ACC112 (cell line): ENCODE data around the gene GIMAP2.
A peak's percentile ranks its signal among the peaks of the same experiment; 100 is the strongest.
"Not testable (repeated sequence)": the region's sequence is repeated elsewhere in the genome, so short reads cannot be mapped to it uniquely, and the experiment has no call there.

Experiments used
- H2AFZ ChIP-seq: fragments of 200-600 bp; sonication (generic); one replicate; pipeline ENCODE4 v1.6.0; 2017; ENCODE audit warnings: antibody characterized with exemption, low read length; ENCODE audit not compliant: unreplicated experiment
- H3K27ac ChIP-seq: fragments of 200-600 bp; sonication (generic); 2 replicates; pipeline ENCODE4 v1.5.1; 2014; ENCODE audit warnings: low read depth, mild to moderate bottlenecking, antibody characterized with exemption, low read length, moderate library complexity
- H3K27me3 ChIP-seq: fragments of 200-600 bp; sonication (generic); 2 replicates; pipeline ENCODE4 v1.6.1; 2014; ENCODE audit warnings: mild to moderate bottlenecking, antibody characterized with exemption, low read length, moderate library complexity, mixed read lengths; ENCODE audit not compliant: insufficient read depth
- H3K36me3 ChIP-seq: fragments of 200-600 bp; sonication (generic); 2 replicates; pipeline ENCODE4 v1.6.1; 2016; ENCODE audit warnings: mild to moderate bottlenecking, antibody characterized with exemption, low read length, moderate library complexity, mixed read lengths; ENCODE audit not compliant: insufficient read depth
- H3K4me1 ChIP-seq: fragments of 200-600 bp; sonication (generic); one replicate; pipeline ENCODE4 v1.6.1; 2016; ENCODE audit warnings: low read length, mixed read lengths; ENCODE audit not compliant: insufficient read depth, unreplicated experiment, control insufficient read depth
- H3K4me3 ChIP-seq: fragments of 200-600 bp; sonication (generic); 2 replicates; pipeline ENCODE4 v1.5.1; 2014; ENCODE audit warnings: mild to moderate bottlenecking, low read depth, low read length
- H3K79me2 ChIP-seq: fragments of 200-600 bp; sonication (generic); one replicate; pipeline ENCODE4 v1.6.0; 2016; ENCODE audit warnings: low read length; ENCODE audit not compliant: control insufficient read depth, unreplicated experiment, insufficient read depth

Gene GIMAP2

DNA sequence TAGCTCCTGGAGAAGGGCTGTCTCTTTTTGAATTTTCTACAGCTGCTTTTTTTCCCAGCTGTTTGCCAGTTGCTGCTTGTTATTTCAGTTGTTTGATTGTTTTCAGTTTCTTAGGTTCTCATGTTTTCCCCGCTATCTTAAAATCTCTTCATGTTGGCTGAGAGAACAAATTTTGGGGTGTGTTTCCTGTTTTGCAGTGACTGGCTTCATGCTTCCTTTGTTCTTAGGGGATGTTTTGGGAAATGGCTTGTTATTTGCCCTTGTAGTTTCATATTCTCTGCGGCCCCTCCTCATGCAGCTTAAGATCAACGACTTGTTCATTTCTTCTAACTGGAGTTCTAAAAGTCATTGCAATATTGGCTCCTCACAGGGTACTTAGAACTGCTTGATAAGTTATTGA lies 8.7 kb upstream of the GIMAP2 start:
- H3K36me3 ChIP-seq, H2AFZ ChIP-seq, H3K4me1 ChIP-seq, H3K27ac ChIP-seq, H3K4me3 ChIP-seq, H3K27me3 ChIP-seq, H3K79me2 ChIP-seq: not testable (repeated sequence)

DNA sequence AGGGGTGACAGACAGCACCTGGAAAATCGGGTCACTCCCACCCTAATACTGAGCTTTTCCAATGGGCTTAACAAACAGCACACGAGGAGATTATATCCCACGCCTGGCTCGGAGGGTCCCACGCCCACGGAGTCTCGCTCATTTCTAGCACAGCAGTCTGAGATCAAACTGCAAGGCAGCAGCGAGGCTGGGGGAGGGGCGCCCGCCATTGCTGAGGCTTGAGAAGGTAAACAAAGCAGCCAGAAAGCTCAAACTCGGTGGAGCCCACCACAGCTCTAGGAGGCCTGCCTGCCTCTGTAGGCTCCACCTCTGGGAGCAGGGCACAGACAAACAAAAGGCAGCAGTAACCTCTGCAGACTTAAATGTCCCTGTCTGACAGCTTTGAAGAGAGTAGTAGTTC lies 6.9 kb upstream of the GIMAP2 start:
- not testable (repeated sequence) for H3K4me1 ChIP-seq, H3K36me3 ChIP-seq, H3K27ac ChIP-seq, H3K4me3 ChIP-seq, H2AFZ ChIP-seq, H3K27me3 ChIP-seq, H3K79me2 ChIP-seq

DNA sequence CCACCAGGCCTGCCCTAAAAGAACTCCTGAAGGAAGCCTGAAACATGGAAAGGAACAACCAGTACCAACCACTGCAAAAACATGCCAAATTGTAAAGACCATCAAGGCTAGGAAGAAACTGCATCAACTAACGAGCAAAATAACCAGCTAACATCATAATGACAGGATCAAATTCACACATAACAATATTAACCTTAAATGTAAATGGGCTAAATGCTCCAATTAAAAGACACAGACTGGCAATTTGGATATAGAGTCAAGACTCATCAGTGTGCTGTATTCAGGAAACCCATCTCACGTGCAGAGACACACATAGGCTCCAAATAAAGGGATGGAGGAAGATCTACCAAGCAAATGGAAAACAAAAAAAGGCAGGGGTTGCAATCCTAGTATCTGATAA lies 5.1 kb upstream of the GIMAP2 start:
- not testable (repeated sequence) for H3K4me1 ChIP-seq, H3K36me3 ChIP-seq, H3K4me3 ChIP-seq

DNA sequence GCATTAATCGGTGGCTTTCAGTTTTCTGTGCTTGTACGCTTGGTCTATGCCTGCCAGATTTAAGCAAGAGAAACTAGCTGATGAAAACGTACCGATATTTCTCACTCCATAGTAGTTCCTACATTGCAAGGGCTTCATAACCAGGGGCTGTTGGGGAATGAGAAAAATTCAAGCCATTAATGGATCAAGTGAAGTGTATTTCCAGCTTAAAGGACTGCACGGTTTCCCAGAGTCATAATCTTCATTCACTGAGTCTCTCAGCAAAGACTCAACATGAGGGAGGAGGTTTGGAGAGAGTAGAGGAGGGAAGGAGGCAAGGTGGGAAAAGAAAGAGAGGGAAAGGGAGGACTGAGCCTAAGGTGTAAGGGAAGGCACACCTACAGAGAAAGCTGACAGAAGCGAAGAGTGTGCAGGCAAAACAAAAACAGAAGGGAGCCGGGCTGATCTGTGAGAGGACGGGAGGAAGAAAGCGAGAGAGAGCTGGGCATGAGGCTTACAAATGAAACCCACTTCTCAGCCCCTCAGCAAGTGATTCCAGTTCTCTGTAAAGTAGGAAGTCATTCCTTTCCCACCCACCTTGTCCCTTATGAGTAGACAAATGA lies 625 bp downstream of the GIMAP2 start:
- Histone ChIP-seq H3K27ac (no peak overlapping the region), H3K4me3 (peak overlapping the region; percentile 78), H3K4me1 (no peaks in the 10 kb centered on the region), H3K27me3 (no peaks in the 10 kb centered on the region), H2AFZ (peak overlapping the region; percentile 70), H3K36me3 (peaks cover 3% of the 10 kb centered on the region; the same call in 1 of the 2 replicates), H3K79me2 (no peaks in the 10 kb centered on the region)

More for the DNA sequence above, 5.1 kb upstream of the GIMAP2 start:
- not testable (repeated sequence) for H3K27ac ChIP-seq, H3K27me3 ChIP-seq, H3K79me2 ChIP-seq, H2AFZ ChIP-seq

DNA sequence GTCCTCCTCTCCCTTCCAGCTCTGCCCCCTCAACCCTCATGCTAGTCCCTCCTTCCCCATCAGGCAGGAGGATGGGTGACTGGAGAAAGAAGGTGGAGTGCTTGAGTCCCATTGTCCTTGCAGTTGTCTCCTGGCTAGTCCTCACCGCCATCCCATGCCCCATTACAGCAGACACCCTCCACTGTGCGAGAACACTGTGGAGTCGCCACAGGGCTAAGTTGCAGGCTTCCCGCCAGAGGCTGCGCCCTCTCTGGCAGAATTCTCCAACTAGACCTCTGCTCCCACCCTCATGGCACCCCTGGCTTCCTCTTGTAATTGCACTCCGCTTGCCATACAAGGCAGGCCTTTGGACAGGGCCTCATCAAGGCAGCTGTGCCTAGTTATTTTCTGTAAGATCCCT lies 3.1 kb downstream of the GIMAP2 start:
- no peak overlapping the region for H3K4me3 ChIP-seq
- no peak overlapping the region for H2AFZ ChIP-seq
- no peaks in the 10 kb centered on the region for H3K27me3 ChIP-seq
- H3K79me2 ChIP-seq, result no peaks in the 10 kb centered on the region
- H3K4me1 ChIP-seq, result no peaks in the 10 kb centered on the region
- peaks cover 3% of the 10 kb centered on the region; the same call in 1 of the 2 replicates for H3K36me3 ChIP-seq
- H3K27ac ChIP-seq, result no peak overlapping the region

DNA sequence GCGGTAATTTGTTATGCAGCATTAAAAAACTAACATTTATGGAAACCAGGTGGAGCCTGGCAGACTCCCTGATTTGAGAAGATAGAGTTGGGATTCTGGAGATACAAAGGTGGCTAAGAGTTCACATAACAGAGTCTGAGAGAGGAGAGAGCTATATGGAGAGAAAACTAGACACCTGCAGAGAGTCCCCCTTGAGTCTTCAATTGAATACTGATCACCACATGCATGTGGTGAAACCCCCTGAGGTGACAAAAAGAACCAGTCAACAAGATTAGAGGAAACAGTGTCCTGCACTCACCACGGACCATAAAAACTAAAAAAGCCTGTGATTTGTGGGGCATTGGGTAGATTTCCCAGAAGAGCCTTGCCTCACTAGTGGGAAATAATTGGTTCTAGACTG lies 10.1 kb downstream of the GIMAP2 start:
- Histone ChIP-seq H3K4me3 (no peak overlapping the region), H3K27ac (no peak overlapping the region), H3K4me1 (no peaks in the 10 kb centered on the region), H3K36me3 (no peaks in the 10 kb centered on the region; the same call in 1 of the 2 replicates), H2AFZ (no peak overlapping the region), H3K27me3 (no peaks in the 10 kb centered on the region), H3K79me2 (no peaks in the 10 kb centered on the region)

DNA sequence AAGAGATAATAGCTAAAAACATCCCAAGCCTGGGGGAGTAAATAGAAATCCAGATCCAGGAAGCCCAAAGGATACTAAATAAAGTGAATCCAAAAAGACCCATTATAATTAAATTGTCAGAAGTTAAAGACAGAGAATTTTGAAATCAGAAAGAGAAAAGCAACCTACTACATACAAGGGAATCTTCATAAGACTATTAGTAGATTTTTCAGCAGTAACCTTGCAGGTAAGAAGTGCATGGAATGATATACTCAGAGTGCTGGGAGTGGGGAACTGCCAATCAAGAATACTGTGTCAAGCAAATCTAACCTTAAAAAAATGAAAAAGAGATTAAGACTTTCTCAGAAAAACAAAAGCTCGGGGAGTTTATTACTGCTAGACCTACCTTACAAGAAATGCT lies 17.7 kb downstream of the GIMAP2 start:
- Histone ChIP-seq H3K27ac (no peak overlapping the region), H2AFZ (no peak overlapping the region), H3K27me3 (no peaks in the 10 kb centered on the region), H3K4me3 (no peak overlapping the region), H3K79me2 (no peaks in the 10 kb centered on the region), H3K36me3 (no peaks in the 10 kb centered on the region), H3K4me1 (no peaks in the 10 kb centered on the region)

DNA sequence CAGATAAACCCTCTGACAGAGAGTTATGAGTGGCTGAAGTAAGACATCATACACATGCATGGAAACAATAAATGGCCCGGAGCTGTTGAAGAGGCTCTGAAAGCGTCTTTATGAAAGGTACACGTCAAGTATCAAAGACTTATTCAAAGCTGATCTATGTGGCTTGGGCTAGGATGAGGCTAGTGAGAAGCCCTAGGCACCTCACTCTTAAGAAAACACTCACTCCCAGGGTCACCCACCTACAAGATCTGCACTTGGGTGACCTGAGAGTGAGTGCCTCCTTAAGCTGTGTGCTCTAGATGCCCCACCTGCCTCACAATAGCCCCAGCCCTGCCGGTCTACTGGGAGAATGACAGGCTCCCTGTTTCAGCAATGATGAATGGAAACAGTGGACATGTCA lies 29.8 kb downstream of the GIMAP2 start:
- Histone ChIP-seq H3K36me3 (no peaks in the 10 kb centered on the region), H3K27me3 (no peaks in the 10 kb centered on the region)

DNA sequence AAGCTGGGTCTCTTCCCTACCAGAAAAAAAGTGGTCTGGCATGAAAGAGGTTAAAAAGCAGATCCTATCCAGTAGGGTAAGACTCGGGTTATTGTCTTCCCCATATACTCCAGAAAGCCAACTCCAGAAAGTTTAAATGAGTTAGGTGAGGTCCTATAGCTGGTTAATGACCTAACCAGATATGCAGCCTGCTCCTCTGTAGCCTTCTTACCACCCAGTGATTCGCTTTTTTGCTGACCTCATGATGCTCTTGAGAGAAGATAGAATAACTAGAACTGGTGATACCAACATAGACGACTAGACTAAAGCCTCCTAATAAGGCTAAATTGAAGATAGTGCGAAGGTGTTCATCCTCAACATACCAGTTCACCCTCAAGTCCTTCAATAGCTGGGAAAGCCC lies 30.2 kb downstream of the GIMAP2 start:
- Histone ChIP-seq H3K36me3 (no peaks in the 10 kb centered on the region), H2AFZ (no peak overlapping the region), H3K27me3 (no peaks in the 10 kb centered on the region), H3K4me1 (no peaks in the 10 kb centered on the region), H3K4me3 (no peak overlapping the region), H3K79me2 (no peaks in the 10 kb centered on the region), H3K27ac (no peak overlapping the region)

More for the DNA sequence above, 29.8 kb downstream of the GIMAP2 start:
- H3K79me2 ChIP-seq, result no peaks in the 10 kb centered on the region
- no peak overlapping the region for H3K27ac ChIP-seq
- H2AFZ ChIP-seq, result no peak overlapping the region
- H3K4me3 ChIP-seq, result no peak overlapping the region
- H3K4me1 ChIP-seq, result no peaks in the 10 kb centered on the region

DNA sequence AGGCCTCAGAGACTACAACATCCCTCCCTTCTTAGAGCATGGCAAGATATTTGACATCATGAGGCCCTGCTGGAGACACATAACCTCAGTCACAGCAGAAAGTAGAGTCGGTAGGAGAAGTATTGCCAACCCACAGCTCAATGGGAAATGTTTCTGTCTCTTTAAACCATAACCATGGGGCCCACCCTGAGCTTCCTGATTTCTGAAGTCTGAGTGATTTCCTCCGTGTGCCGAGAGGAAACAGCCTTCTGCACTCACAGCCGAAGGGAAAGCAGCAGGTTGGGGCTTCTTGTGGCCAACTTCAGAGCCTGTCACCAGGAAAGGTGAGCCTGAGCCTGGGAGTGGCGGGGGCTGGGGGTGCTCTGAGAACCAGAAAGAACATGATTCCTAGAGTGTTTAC lies 30.9 kb downstream of the GIMAP2 start, which contains the start of gene GIMAP1:
Gene GIMAP1 (plus strand): TSS at position 246 of the 400 bp plus-strand sequence. CDS start 2,435 bp downstream, outside the sequence.
- no peak within 1 kb of the TSS for H3K27ac ChIP-seq
- H3K4me3 ChIP-seq, result no peak within 1 kb of the TSS
- H3K4me1 ChIP-seq, result no peaks in the 10 kb centered on the region
- no peak within 1 kb of the TSS for H2AFZ ChIP-seq
- no peaks in the 10 kb centered on the region for H3K79me2 ChIP-seq
- no peaks in the 10 kb centered on the region for H3K36me3 ChIP-seq
- H3K27me3 ChIP-seq, result no peaks in the 10 kb centered on the region

- Histone ChIP-seq H3K4me1 (no peaks in the 10 kb centered on the region), H2AFZ (no peak overlapping the region), H3K36me3 (no peaks in the 10 kb centered on the region), H3K27ac (no peak overlapping the region), H3K27me3 (no peaks in the 10 kb centered on the region), H3K79me2 (no peaks in the 10 kb centered on the region), H3K4me3 (no peak overlapping the region)
Measured at GRCh38 chr7:150716939-150717338, 31.4 kb downstream of the GIMAP2 start.
